Raji (cell line): ENCODE results near the gene LZTS3.

ENCODE experiments used
- POLR2A ChIP-seq: IDR thresholded peaks from 2 replicates; pipeline ENCODE4 v1.6.1; 2011; ENCODE audit warnings: low read depth, low read length, control low read depth; ENCODE audit not compliant: insufficient read depth

The LZTS3 gene

DNA sequence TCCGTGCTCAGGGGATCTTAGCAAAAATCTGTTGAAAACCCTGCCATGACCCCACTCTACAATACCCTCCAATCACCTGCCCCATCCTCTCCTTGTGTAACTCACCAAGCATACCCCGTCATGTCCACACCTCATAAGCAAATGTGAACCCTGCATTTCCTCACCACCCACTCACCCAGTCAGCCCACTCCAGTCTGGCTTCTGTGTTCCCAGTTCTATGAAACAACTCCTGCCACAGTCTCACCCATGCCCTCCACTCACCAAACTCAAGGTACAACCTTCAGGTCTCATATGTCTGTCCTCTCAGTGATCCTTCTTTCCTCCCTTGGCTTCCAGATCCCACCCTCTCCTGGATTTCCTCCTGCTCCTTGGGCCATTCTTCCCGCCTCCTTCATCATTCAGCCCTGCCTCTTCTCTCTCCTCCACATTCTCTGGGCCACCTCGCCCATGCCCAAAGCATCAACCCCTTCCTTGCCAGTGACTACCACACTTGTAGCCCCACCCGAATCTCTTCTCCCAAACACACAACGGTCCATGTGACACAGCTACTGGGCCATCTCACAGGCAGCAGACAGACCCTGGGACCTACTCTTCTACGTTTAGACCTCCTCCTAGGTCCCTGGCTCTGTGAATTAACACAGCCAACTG is 22.4 kb upstream of the LZTS3 start:
- no peak for TF ChIP-seq POLR2A

- TF ChIP-seq POLR2A, result no peak
Measured at GRCh38 chr20:3194617-3195280, 21.4 kb upstream of the LZTS3 start.

- TF ChIP-seq POLR2A, result no peak
Measured at GRCh38 chr20:3193806-3194616, 20.7 kb upstream of the LZTS3 start.

DNA sequence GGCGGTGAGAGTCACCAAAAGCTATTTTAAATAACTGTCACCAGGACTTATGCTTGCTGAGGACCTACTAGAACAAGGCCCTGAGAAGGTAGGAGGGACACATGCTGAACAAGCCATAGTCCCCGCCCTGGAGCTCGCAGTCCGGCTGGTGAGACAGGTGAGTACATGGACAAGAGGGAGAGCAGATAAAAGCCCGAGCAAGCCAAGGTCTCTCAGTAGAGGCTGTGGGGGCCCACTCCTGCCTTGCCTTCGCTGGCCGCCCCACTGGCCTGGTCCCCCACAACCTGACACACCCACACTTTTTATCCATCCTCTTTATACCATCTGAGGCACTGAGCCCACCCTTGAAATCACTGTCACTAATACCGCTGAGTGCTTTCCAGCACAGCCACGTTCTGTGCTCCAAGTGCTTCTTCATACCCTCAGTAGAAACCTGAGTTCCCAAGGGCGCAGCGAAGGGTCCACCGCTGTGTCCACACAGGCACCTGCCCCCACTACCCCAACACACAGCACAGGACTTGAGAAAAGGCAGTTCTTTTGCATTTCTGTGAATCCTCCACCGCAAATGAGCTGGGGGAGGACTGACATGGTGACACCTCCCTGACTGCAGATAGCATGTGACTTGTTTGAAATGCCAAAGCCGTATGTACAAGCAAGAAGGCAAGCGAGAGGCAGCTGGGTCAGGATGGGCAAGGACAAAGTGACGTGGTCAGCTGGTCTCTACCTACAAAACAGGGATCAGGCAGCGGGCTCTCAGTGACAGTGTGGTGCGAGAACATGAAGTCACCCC is 19.1 kb upstream of the LZTS3 start:
- no peak for TF ChIP-seq POLR2A

GRCh38 chr20:3190681-3191111 is 17.3 kb upstream of the LZTS3 start:
- TF ChIP-seq POLR2A, result no peak

DNA sequence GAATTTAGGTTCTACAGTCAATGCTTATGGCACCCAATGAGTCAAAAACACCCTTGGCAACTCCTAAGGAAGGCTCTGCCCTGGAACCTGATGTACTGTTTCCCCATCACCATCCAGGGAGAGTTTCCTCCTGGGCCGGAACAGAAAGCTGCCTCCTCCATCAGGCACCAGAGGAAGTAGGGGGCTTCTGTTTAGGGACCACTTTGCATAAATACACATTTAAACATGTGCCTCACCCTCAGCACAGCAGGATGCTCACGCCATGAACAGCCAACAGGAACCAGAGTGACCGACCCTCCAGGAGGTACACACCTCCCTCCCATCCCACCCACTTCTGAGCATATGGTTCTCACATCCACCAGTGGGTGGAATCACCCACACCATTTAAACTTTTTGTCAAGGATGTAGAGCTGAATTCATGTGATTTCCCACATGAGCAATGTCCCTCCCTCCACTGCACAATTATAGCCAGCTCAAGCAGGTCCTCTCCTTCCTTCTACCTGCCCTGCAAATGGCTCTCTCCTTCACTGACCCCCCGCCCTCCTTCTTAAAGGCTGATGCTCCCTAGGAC is 16.3 kb upstream of the LZTS3 start:
- TF ChIP-seq POLR2A, result no peak

DNA sequence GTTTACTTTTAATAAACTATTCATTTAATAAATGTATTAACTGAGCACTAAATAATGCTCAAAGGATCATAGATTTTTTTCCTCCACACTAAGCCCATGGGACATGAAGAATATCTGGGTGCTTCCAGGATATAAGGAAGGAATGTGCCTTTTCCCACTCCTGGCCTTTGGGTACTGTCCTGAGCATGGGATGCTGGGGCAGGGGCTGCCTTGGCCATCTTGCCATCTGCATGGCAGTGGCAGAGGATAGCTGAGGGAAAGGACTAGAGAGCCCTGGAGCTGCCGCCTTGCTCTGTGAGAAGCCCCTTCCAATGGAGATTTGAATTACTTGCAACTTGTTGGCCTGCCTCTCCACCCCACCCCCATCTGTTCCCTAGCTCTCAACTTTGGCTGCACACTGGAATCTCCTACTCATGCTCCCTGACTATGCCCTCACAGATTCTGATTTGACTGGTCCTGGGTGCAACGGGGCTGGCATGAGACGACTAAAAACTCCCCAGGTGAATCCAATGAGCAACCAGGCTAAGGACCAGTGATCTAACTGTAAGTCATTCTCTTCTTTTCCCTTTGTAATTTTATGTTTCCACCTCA is 15.6 kb upstream of the LZTS3 start:
- TF ChIP-seq POLR2A, result no peak

- TF ChIP-seq POLR2A, result no peak
Measured at GRCh38 chr20:3183896-3184612, 10.7 kb upstream of the LZTS3 start.

DNA sequence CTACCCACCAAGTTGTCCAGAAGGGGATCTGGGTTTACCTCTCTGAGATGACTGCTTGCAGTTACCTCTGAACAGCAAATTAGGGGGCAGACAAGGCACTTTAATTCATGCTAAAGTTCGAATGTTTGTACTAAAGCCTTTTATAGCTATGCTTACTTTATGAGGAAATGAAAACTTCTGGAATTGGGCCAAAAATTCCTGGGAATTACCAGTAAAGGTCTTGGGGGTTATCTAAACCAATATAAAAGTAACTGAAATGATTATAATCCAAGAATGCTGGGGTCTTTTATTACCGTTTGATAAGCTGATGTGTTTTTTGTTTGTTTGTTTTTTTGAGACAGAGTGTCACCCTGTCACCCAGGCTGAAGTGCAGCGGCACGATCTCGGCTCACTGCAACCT is 7.9 kb upstream of the LZTS3 start:
- no peak for TF ChIP-seq POLR2A

- TF ChIP-seq POLR2A, result no peak
Measured at GRCh38 chr20:3180319-3180718, 7.0 kb upstream of the LZTS3 start.

DNA sequence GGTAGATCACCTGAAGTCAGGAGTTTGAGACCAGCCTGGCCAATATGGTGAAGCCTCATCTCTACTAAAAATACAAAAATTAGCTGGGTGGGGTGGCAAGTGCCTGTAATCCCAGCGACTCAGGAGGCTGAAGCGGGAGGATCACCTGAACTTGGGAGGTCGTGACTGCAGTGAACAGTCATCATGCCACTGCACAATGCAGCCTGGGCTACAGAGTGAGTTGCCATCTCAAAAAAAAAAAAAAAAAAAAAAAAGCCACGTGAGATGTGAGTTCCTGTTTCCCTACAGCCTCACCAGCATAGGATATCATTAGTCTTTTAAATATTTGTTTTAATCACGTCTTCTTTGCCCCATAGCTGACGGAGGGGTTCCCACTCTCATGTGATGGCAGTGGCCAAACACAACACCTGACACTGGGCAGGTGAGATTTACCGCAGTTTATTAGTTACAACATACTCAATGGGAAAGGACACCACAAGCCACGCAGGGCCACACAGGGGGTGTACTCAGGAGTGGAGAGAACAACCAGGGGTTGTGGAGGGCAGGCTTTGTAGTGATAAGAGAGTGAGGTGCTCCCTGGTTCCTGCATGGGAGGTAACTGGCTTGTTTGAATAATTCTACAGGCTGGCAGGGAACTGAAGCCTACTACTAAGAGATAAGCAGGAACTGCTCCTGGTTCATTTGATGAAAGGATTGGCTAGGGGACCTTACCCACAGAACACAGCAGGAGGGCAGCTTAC is 4.6 kb upstream of the LZTS3 start:
- TF ChIP-seq POLR2A, result no peak

DNA sequence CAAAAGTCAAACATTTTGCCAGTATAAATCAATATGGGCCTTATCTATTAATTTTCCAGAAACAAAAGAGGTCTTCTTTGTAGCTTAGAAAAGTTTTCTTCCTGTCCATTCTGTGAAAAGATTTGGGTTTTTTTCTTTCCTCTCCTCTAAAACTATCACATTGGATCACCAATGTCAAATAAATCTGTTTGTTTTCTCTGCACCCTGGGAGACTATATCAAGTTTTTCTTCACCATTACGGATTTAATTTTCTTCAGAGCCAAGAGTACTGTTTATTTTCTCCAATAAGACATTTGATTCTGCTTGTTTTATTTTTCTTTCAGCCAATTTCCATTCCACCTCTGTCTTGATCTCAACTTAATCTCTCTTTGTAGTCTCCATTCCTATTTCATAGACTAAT is 1.9 kb upstream of the LZTS3 start:
- no peak for TF ChIP-seq POLR2A
